GM12873 (cell line): ENCODE measurements around the gene ARL4C.

Experiments used
- TF ChIP-seq, protein P1 (sequence below): IDR thresholded peaks from 2 replicates; pipeline ENCODE4 v1.5.1; 2012; ENCODE audit warnings: low read depth, mild to moderate bottlenecking, moderate library complexity, low read length, control low read depth; ENCODE audit not compliant: insufficient read depth; ENCODE audit errors: missing control alignments

The ARL4C gene

DNA sequence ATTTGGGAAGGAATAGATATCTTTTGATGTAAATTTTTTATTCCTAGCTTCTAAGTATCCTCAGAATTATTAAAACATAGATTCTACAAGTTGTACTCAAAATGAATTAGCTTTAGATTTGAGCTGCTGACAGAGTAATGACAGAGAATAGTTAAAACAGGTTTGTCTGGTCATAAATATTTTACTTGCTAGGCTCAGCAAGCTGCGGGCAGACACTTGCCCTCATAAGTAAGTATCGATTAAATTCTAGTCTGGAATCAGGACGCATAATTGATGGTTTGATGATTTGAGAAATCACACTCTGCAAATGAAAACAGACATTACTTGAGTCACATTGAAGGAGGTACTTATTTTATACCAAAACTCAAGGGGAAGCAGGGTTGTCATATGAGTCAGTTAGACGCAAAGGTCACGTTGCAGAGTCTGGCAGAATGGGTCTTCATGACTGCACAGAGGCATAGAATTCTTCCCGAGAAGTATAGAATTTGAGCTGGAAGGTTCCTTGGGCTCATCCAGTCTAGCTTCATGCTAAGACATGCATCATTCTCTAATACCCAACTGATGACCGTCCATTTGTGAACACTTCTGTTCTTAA, 27.5 kb downstream of the ARL4C start:
- TF ChIP-seq, protein P1, sequence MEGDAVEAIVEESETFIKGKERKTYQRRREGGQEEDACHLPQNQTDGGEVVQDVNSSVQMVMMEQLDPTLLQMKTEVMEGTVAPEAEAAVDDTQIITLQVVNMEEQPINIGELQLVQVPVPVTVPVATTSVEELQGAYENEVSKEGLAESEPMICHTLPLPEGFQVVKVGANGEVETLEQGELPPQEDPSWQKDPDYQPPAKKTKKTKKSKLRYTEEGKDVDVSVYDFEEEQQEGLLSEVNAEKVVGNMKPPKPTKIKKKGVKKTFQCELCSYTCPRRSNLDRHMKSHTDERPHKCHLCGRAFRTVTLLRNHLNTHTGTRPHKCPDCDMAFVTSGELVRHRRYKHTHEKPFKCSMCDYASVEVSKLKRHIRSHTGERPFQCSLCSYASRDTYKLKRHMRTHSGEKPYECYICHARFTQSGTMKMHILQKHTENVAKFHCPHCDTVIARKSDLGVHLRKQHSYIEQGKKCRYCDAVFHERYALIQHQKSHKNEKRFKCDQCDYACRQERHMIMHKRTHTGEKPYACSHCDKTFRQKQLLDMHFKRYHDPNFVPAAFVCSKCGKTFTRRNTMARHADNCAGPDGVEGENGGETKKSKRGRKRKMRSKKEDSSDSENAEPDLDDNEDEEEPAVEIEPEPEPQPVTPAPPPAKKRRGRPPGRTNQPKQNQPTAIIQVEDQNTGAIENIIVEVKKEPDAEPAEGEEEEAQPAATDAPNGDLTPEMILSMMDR: no peak

DNA sequence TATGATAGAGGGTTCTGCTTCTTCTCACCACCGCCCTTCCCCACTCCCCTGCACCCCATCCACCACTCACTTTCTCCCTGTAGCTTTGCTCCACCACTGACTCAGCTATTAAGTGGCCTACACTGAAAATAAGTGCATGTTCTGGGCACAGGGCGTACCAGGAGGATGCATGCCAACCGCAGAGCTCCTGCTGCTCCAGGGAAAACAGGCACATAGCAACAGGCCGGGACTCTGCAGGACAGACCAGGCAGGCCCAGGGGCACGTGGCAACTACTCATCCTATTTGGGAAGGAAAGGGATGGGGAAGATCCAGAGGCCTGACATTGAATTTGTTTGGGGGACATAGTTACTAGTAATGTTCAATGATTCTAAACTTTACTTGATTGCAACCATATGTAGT, 28.4 kb downstream of the ARL4C start:
- TF ChIP-seq, protein P1: no peak

DNA sequence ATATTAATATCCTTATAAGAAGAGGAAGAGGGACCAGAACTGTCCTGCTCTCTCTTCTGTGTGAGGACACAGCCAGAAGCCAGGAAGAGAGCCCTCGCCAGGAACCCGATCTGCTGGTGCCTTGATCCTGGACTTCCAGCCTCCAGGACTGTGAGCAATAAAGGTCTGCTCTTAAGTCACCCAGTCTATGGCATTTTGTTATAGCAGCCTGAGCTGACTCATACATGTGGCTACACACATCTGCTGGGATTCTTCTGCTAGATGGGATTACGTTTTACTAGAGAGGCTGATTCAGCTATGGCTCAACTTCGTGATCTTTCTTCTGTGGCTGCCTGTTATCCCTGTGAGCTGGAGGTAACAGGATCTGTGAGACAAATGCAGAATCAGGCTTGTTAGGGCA, 29.6 kb downstream of the ARL4C start:
- TF ChIP-seq, protein P1: no peak

DNA sequence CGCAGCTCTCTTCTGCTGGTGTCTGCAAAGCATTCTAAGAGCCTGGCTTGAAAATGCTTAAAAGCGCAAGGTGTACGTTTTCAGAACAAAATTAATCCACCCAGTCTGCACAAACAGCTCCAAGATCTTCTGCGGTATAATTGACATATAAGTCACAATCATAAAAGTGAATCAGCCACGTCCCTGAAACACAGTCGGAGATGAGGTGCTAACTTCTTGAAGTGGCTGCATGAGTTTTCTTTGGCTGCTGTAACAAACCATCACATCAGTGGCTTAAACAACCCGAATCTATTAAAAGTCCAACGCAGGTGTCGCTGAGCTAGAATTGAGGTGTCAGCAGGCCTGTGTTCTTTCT, 32.6 kb downstream of the ARL4C start:
- TF ChIP-seq, protein P1: no peak

DNA sequence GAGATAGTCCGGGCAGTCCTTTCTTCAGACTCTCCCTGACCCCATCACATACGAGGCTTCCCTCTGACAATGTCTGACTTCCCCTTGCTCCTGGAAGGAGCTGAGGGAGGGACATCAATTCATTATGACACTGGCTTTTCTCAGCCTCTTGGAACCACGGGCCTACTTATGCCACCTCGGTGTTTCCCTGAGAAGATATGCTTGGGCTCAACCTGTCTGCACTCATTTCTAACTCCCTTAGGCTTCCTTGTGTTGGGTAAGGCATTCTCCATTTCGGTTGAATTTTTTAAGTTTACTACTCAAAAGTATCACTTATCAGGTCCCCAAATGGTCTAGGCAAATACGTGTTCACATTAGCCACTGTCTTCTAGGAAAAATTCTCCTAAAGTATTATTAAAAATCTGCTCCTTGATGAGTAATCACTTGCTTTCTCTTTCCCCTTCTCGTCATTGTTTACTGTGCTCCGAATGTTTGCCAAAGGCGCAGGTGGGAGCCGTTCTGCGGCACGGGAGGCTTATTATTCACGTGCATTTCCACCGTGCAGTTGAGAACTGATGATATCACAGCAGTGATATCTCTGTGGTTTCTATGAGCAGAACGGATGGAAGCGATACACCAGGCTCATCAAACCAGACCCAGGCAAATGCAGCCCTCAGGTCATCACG, 33.1 kb downstream of the ARL4C start:
- TF ChIP-seq, protein P1: no peak

DNA sequence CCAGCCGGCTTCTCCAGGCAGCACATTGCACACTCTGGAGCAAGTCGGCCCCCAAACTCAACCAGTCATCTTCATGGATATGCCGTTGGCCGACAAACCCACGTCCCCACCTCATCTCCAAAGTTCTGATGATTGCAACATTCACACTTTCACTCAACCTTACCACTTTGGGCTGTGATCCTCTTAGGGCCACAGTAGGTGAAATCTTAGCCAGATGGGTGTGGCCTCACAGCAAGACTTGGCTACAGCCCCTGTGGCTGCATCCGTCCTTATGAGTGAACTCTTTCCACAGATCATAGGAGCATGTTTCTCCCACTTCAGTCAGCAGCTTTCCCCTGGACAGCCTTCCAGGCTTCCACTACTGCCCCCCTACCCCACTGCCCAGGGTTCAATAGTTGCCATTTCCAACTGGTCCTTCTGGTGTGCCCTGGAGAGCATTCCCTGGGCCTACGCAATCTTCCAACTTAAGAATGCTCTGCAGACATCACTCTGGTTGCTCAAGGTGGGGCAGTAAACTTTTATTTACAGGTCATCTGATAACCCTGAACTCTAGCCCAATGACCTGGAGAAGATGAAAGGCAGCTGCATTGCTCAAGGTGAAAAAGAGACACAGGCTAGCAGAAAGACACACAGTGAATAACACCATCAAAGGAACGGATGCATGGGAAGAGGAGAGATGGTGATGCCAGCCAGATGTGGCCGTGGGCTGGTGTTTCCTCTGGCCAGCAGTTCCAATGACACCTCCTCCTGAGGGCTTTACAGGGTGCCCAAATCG, 34.5 kb downstream of the ARL4C start:
- TF ChIP-seq, protein P1: no peak

DNA sequence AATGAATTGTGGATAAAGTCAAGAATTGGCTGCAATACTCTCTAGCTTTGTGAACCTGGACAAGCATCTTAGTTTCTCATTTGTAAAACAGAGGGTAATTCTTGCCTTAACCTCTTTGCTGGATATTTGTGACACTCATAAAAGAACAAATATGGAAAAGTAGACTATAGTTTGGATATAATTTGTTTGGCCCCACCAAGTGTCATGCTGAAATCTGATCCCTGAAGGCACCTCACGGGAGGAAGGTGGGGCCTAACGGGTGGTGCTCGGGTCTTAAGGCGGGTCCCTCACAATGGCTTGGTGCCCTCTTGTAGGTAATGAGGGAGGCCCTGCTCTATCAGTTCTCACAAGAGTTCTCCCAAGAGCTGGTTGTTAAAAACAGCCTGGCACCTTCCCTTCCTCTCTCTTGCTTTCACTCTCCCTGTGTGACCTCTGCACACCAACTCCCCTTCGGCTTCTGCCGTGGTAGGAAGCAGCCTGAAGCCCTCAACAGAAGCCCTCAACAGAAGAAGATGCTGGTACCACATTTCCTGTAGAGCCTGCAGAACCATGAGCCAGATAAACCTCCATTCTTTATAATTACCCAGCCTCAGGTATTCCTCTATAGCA, 37.4 kb downstream of the ARL4C start:
- TF ChIP-seq, protein P1: no peak
